Spleen (tissue), 3 donors: ENCODE data around the gene HSBP1L1.

Source experiments
- POLR2A ChIP-seq, 3 donors: fragments of 450-650 bp; IDR thresholded peaks; one replicate each; pipeline ENCODE4 v1.5.1; 2017; ENCODE audit warnings: antibody characterized with exemption in 3 of 3, mild to moderate bottlenecking in 1 of 3
- POLR2AphosphoS5 ChIP-seq, 3 donors: sonication (generic); formaldehyde crosslinking; IDR thresholded peaks; one replicate each; pipeline ENCODE4 v1.5.1; 2017; ENCODE audit warnings: antibody characterized with exemption in 3 of 3

DNA sequence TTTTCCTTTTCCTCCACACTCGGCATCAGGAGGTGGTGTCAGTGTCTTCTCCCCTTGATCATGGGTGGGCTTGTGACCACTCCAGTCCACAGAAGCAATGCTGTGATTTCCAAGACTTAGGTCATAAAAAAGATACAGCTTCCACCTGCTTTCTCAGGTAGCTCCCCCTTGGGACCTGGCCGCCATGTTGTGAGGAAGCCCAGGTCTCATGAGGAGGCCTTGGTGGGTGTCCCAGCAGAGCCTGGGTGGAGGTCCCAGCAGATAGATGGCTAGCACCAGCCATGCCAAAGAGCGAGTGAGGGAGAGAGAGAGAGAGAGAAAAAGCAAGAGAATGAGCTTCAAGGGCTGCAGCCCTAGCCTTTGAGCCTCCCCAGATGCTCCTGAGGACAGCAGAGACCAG, 28.9 kb upstream of the HSBP1L1 start:
- TF ChIP-seq POLR2AphosphoS5 (IDR thresholded peaks at IDR 0.05) = no peak
- TF ChIP-seq POLR2A (IDR thresholded peaks at IDR 0.05) = no peak
